GM23338 (cell line): Measurements from ENCODE around the gene MSTO1.

Experiments
- CREB1 ChIP-seq: fragments of 250-450 bp; sonication (Bioruptor Pico); IDR thresholded peaks from 2 replicates; pipeline ENCODE4 v1.5.0; 2020; ENCODE audit warnings: low read depth, mild to moderate bottlenecking, moderate library complexity
- CTCF ChIP-seq, 2 experiments: fragments of 200-600 bp in 1 of 2; sonication (generic) in 1 of 2; conservative IDR thresholded peaks; 2 replicates each; pipeline versions ENCODE4 v1.5.1 to v1.6.1; 2016 to 2017; ENCODE audit warnings: antibody characterized with exemption in 2 of 2, low read depth in 2 of 2, mild to moderate bottlenecking in 2 of 2, moderate library complexity in 1 of 2
- ETS1 ChIP-seq: IDR thresholded peaks from 2 replicates; pipeline ENCODE4 v1.6.1; 2016; ENCODE audit warnings: antibody characterized with exemption
- EZH2 ChIP-seq: fragments of 200-600 bp; sonication (generic); IDR thresholded peaks from one replicate; pipeline ENCODE4 v1.8.0; 2017; ENCODE audit warnings: antibody characterized with exemption, mild to moderate bottlenecking, low read depth; ENCODE audit not compliant: unreplicated experiment
- EZH2phosphoT487 ChIP-seq: fragments of 200-600 bp; sonication (generic); IDR thresholded peaks from one replicate; pipeline ENCODE4 v1.8.1; 2018; ENCODE audit warnings: antibody characterized with exemption; ENCODE audit not compliant: unreplicated experiment
- JUNB ChIP-seq: IDR thresholded peaks from one replicate; pipeline ENCODE4 v1.6.1; 2016; ENCODE audit warnings: antibody characterized with exemption; ENCODE audit not compliant: unreplicated experiment
- STAT1 ChIP-seq: IDR thresholded peaks from one replicate; pipeline ENCODE4 v1.6.1; 2016; ENCODE audit warnings: antibody characterized with exemption; ENCODE audit not compliant: unreplicated experiment
- TF ChIP-seq, protein P1 (sequence below): IDR thresholded peaks from one replicate; pipeline ENCODE4 v1.6.1; 2018; ENCODE audit warnings: antibody characterized with exemption; ENCODE audit not compliant: unreplicated experiment

DNA sequence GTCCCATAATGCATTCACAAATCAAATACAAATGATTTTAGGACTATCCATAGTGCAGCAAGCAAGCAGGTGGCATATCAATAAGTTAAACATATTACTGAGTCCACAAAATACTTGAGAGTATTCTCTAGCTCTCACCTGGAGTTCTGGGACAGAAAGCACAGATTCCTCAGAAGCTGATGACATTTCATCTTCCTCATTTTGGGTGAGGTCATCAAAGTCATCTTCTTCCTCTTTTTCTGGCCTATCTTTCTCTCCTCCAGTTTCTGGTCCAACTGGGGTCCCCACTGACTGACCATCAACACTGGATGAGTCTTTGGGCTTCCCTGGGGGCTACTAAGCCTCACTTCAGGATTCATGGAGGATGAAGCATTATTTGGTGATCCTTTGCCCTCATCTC lies 39.7 kb downstream of the MSTO1 start:
- TF ChIP-seq CTCF (conservative IDR thresholded peaks at IDR 0.05; ENCODE audit: low read depth in 2 of 2), result no peak
- TF ChIP-seq, protein P1, sequence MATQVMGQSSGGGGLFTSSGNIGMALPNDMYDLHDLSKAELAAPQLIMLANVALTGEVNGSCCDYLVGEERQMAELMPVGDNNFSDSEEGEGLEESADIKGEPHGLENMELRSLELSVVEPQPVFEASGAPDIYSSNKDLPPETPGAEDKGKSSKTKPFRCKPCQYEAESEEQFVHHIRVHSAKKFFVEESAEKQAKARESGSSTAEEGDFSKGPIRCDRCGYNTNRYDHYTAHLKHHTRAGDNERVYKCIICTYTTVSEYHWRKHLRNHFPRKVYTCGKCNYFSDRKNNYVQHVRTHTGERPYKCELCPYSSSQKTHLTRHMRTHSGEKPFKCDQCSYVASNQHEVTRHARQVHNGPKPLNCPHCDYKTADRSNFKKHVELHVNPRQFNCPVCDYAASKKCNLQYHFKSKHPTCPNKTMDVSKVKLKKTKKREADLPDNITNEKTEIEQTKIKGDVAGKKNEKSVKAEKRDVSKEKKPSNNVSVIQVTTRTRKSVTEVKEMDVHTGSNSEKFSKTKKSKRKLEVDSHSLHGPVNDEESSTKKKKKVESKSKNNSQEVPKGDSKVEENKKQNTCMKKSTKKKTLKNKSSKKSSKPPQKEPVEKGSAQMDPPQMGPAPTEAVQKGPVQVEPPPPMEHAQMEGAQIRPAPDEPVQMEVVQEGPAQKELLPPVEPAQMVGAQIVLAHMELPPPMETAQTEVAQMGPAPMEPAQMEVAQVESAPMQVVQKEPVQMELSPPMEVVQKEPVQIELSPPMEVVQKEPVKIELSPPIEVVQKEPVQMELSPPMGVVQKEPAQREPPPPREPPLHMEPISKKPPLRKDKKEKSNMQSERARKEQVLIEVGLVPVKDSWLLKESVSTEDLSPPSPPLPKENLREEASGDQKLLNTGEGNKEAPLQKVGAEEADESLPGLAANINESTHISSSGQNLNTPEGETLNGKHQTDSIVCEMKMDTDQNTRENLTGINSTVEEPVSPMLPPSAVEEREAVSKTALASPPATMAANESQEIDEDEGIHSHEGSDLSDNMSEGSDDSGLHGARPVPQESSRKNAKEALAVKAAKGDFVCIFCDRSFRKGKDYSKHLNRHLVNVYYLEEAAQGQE, result no peak
- TF ChIP-seq ETS1, result no peak
- TF ChIP-seq EZH2, result no peak
- TF ChIP-seq EZH2phosphoT487, result no peak
- no peak for TF ChIP-seq JUNB
- TF ChIP-seq STAT1, result no peak
- no peak for TF ChIP-seq CREB1
